Psoas muscle (tissue), 8 donors: Measurements from ENCODE around the gene ERBB3. TPM values are rescaled to one million over a fixed set of nuclear protein-coding genes. Genes with fewer than 3 reads are reported as not detected.
A peak's percentile ranks its signal among the peaks of the same experiment; 100 is the strongest.

Experiments
- ATAC-seq, 4 donors: fragments of 200-7000 bp; cut with Tn5 transposase; one replicate each; pipeline ENCODE4 v1.9.1; 2020; ENCODE audit warnings: moderate library complexity in 3 of 4, mild to moderate bottlenecking in 2 of 4
- DNase-seq, 2 donors: peaks; one replicate each; pipeline ENCODE4 v3.0.0-alpha.2; 2020
- H3K27ac ChIP-seq: fragments of 200-600 bp; one replicate; pipeline ENCODE4 v1.8.0; 2022
- H3K27me3 ChIP-seq, 3 donors: fragments of 200-600 bp in 1 of 3; one replicate each; pipeline versions ENCODE4 v1.6.1 to v1.8.0; 2013 to 2022; ENCODE audit warnings: low read length in 2 of 3, mild to moderate bottlenecking in 2 of 3, moderate library complexity in 1 of 3; ENCODE audit not compliant: insufficient read depth in 3 of 3
- H3K36me3 ChIP-seq, 2 donors: fragments of 200-600 bp in 1 of 2; one replicate each; pipeline versions ENCODE4 v1.6.1 to v1.8.0; 2013 to 2022; ENCODE audit warnings: low read depth in 1 of 2, mild to moderate bottlenecking in 1 of 2, moderate library complexity in 1 of 2; ENCODE audit not compliant: insufficient read depth in 1 of 2
- H3K4me1 ChIP-seq: fragments of 200-600 bp; one replicate; pipeline ENCODE4 v1.8.0; 2022
- H3K4me3 ChIP-seq: fragments of 200-600 bp; one replicate; pipeline ENCODE4 v1.8.0; 2022; ENCODE audit warnings: mild to moderate bottlenecking
- H3K9me3 ChIP-seq: fragments of 200-600 bp; one replicate; pipeline ENCODE4 v1.8.0; 2022
- WGBS, 3 donors: extraction: QIAGEN DNeasy Blood & Tissue Kit; methylation state at CpG; one replicate each; pipeline versions ENCODE4 v1.1.6 to v1.1.7; 2013; 5-methylcytosine and 5-hydroxymethylcytosine counted together
- intact Hi-C, 2 donors: fragments of 100-400 bp; cut with DNase I; formaldehyde crosslinking; loops; one replicate each; pipeline versions ENCODE4 v1.11.0 to v1.14.2; 2022
- polyA plus RNA-seq, 3 donors: library from polyadenylated mRNA; stranded (reverse); fragments of 200-250 nt; gene quantifications; one replicate each; pipeline ENCODE4 v1.2.3, GENCODE V29; 2013
- total RNA-seq, 4 donors: library from RNA; stranded (reverse); fragmentation: NEBNext Ultra II Directional in 2 of 4; extraction: Animal tissue kit (Norgen Biotek cat#: 25700) in 2 of 4; gene quantifications; one replicate each; pipeline versions ENCODE4 v1.2.1 to v1.2.4, GENCODE V29; 2021 to 2023
- TF ChIP-seq, protein P1 (sequence below): fragments of 200-600 bp; IDR thresholded peaks from one replicate; pipeline ENCODE4 v1.8.0; 2022; ENCODE audit warnings: antibody characterized with exemption
- donor health status: healthy with polysubstance abuse.
- donor health status: DM: no; HTN: no; CAD: no; lungs with moderate emphysema.
- donor health status: Bipolar disorder and iron deficiency.
- donor health status: healthy.
- donor health status: DM: yes; HTN: yes; CAD: no.
- donor health status: DM: no; HTN: no; CAD: no.
- donor health status: DM: no; HTN: no; CAD: no.
- donor health status: DM: yes; HTN: yes; CAD: no.

ERBB3 gene
- total and polyA plus RNA-seq, 7 donors = 0.13 to 3.9 (median 0.71) TPM

DNA sequence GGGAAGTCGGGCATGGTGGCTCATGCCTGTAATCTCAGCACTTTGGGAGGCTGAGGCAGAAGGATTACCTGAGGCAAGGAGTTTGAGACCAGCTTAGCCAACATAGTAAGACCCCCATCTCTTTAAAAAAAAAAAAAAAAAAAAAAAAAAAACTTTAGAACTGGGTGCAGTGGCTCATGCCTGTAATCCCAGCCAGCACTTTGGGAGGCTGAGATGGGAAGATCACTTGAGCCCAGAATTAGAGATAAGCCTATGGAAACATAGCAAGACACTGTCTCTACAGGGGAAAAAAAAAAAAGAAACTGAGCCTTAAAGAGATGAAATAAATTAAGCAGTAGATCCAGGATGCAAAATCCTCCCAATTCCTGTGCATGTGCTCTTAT lies 22.7 kb downstream of the ERBB3 start:
- DNase-seq (no peak), ATAC-seq (no peak)
- Histone ChIP-seq H3K4me1 (peaks cover 20% of the 10 kb centered on the region), H3K27ac (no peak overlapping the region), H3K9me3 (no peaks in the 10 kb centered on the region), H3K4me3 (peak overlapping the region; percentile 93), H3K36me3 (peaks cover 10 to 18% of the 10 kb centered on the region in 2 donors), H3K27me3 (no peaks in the 10 kb centered on the region)
- TF ChIP-seq, protein P1, sequence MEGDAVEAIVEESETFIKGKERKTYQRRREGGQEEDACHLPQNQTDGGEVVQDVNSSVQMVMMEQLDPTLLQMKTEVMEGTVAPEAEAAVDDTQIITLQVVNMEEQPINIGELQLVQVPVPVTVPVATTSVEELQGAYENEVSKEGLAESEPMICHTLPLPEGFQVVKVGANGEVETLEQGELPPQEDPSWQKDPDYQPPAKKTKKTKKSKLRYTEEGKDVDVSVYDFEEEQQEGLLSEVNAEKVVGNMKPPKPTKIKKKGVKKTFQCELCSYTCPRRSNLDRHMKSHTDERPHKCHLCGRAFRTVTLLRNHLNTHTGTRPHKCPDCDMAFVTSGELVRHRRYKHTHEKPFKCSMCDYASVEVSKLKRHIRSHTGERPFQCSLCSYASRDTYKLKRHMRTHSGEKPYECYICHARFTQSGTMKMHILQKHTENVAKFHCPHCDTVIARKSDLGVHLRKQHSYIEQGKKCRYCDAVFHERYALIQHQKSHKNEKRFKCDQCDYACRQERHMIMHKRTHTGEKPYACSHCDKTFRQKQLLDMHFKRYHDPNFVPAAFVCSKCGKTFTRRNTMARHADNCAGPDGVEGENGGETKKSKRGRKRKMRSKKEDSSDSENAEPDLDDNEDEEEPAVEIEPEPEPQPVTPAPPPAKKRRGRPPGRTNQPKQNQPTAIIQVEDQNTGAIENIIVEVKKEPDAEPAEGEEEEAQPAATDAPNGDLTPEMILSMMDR = no peak
- intact Hi-C loops = loop anchor here (5.0 to 10.0 kb wide), 3 partner anchors 55 to 108 kb away; partner anchors contain the start of gene SUOX (in 1 of the 2)
- 83 to 90% (median 87%) methylated on average over 1 of the region's 1 CpG for WGBS, 3 donors

DNA sequence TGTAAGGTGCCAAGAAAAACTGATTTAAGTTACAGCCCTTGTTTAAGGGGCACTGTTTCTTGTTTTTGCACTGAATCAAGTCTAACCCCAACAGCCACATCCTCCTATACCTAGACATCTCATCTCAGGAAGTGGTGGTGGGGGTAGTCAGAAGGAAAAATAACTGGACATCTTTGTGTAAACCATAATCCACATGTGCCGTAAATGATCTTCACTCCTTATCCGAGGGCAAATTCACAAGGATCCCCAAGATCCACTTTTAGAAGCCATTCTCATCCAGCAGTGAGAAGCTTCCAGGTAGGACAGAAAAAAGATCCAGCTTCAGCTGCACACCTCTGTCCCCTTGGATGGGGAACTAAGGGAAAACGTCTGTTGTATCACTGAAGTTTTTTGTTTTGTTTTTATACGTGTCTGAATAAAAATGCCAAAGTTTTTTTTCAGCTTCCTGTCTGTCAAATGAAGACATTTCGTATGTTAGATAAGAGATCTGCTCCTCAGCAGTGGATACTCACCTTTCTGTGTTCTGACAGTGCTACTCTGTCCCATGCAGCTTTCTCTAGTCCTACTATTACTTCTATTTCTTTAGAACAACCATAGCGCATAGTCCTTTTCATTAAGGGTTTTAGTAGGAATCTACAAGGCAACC lies 23.2 kb downstream of the ERBB3 start:
- Histone ChIP-seq H3K4me1 (peaks cover 20% of the 10 kb centered on the region), H3K27me3 (no peaks in the 10 kb centered on the region), H3K4me3 (peak overlapping the region; percentile 93), H3K27ac (peak overlapping the region; percentile 89), H3K36me3 (peaks cover 15 to 23% of the 10 kb centered on the region in 2 donors), H3K9me3 (no peaks in the 10 kb centered on the region)
- TF ChIP-seq, protein P1 = no peak
- intact Hi-C loops = loop anchor here (5.0 to 10.0 kb wide), 3 partner anchors 56 to 108 kb away; partner anchors contain the start of gene SUOX (in 1 of the 2)
- ATAC-seq (no peak), DNase-seq (no peak)
- 38 to 53% (median 51%) methylated on average over 6 of the region's 6 CpGs for WGBS, 3 donors

DNA sequence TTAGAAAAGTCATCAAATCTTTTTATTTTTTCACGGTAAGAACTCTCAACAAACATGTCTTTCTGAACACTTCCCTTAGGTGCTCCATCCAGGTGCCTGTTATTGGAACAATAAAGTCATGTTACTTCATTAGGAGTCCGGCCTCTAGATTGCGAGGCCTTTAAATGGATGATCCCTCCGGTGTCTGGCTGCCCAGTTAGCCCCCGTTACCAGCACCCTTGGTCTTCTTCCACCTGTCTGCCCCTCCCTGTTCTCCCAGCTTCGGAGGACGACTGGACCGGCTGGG lies 23.8 kb downstream of the ERBB3 start:
- Histone ChIP-seq H3K27ac (peak overlapping the region; percentile 89), H3K9me3 (no peaks in the 10 kb centered on the region), H3K27me3 (no peaks in the 10 kb centered on the region), H3K4me1 (peaks cover 20% of the 10 kb centered on the region), H3K36me3 (peaks cover 18 to 29% of the 10 kb centered on the region in 2 donors), H3K4me3 (peak overlapping the region; percentile 93)
- intact Hi-C loops = loop anchor here (2.0 to 10.0 kb wide), 4 partner anchors 56 to 109 kb away; partner anchors contain the start of gene SUOX (in 1 of the 2)
- WGBS, 3 donors = 0 to 3% (median 1%) methylated on average over 8 of the region's 8 CpGs
- ATAC-seq (no peak), DNase-seq (no peak)
- TF ChIP-seq, protein P1 = no peak

DNA sequence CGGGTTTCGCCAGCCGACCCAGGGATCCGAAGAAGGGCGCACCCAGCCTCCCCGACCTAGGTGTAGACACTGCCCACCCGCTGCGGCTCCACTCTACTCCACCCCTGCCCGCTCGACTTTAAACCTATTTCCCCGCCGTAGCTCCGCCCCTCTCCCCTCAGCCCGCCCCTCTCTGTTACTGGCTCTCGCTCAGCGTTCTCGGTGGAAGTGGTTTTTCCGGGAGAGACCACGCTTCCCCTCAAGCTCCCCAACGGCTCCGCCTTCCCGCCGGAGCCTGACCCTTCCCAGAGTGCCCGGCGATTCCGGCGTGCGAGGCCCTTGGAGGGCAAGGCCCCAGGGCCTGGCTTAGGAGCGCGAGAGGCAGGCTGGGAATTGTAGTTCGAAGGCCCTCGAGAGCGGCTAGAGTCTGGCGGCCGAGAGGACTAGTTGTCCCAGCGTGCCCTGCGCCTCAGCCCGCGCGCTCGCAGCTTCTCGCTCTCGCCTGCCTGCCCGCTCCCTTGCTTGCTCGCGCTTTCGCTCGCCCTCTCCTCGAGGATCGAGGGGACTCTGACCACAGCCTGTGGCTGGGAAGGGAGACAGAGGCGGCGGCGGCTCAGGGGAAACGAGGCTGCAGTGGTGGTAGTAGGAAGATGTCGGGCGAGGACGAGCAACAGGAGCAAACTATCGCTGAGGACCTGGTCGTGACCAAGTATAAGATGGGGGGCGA lies 24.3 kb downstream of the ERBB3 start, which contains the start of gene PA2G4:
TSS of gene PA2G4 (plus strand) at position 451 of the 706 bp plus-strand sequence. CDS start at position 630, 179 bp downstream.
- Histone ChIP-seq H3K9me3 (no peaks in the 10 kb centered on the region), H3K4me1 (peaks cover 20% of the 10 kb centered on the region), H3K27ac (peak within 1 kb of the TSS; percentile 89), H3K27me3 (no peaks in the 10 kb centered on the region), H3K4me3 (peak within 1 kb of the TSS; percentile 93), H3K36me3 (peaks cover 18 to 34% of the 10 kb centered on the region in 2 donors)
- ATAC-seq (peak; percentile 96 to 98 (median 97)), DNase-seq (peak; percentile 98 to 99)
- intact Hi-C loops = loop anchor here (2.0 to 10.0 kb wide), 4 partner anchors 57 to 109 kb away; partner anchors contain the start of gene SUOX (in 1 of the 2)
- WGBS, 3 donors = 0 to 1% (median 1%) methylated on average over 52 to 60 of the region's 60 CpGs
- TF ChIP-seq, protein P1 = no peak
